Activated naive CD8-positive, alpha-beta T cell treated with anti-CD3 and anti-CD28 coated beads, Interleukin-2, amount 10 ng/mL, durations not matched to agents 7 days and 5 days (primary cell): Measurements from ENCODE around the gene STC2. TPM values are rescaled to one million over a fixed set of nuclear protein-coding genes. Genes with fewer than 3 reads are reported as not detected.

Experiments used
- ATAC-seq: fragments of 150-1000 bp; cut with Tn5 transposase; one replicate; pipeline ENCODE4 v1.10.0; 2021; ENCODE audit warnings: low read depth, moderate library complexity
- POLR2A ChIA-PET: fragments of 350-600 bp; sonication (Branson Sonifier 250); formaldehyde crosslinking; loops from one replicate; lab custom pipeline; 2021; ENCODE audit warnings: antibody characterized with exemption; lab: Charles Lee
- DNase-seq: peaks from one replicate; pipeline ENCODE4 v3.0.0; 2021
- H3K27ac Mint-ChIP-seq: one replicate; pipeline ENCODE4 v1.8.0; 2022; ENCODE audit warnings: mild to moderate bottlenecking, mixed read lengths
- H3K27me3 Mint-ChIP-seq: one replicate; pipeline ENCODE4 v1.8.0; 2022; ENCODE audit warnings: mild to moderate bottlenecking, moderate library complexity, mixed read lengths
- H3K36me3 Mint-ChIP-seq: one replicate; pipeline ENCODE4 v1.8.0; 2021; ENCODE audit warnings: mild to moderate bottlenecking, mixed read lengths
- H3K4me1 Mint-ChIP-seq: one replicate; pipeline ENCODE4 v1.8.0; 2021; ENCODE audit warnings: mixed read lengths
- H3K4me3 Mint-ChIP-seq: one replicate; pipeline ENCODE4 v1.8.0; 2022; ENCODE audit warnings: mild to moderate bottlenecking, moderate library complexity, mixed read lengths
- H3K9me3 Mint-ChIP-seq: one replicate; pipeline ENCODE4 v1.8.0; 2021; ENCODE audit warnings: mixed read lengths
- total RNA-seq, 2 experiments: library from RNA; stranded (reverse); gene quantifications; one replicate each; pipeline ENCODE4 v1.2.3, GENCODE V29; 2021

Gene STC2
- total RNA-seq, 2 experiments from 2014 or later: 10.9 to 14.7 TPM

GRCh38 chr5:173324115-173325001 lies 3.9 kb downstream of the STC2 start:
- no peak for DNase-seq
- no peak for ATAC-seq
- POLR2A ChIA-PET: no interaction called here
- Mint-ChIP-seq H3K4me3 (peak overlapping the region; percentile 77), H3K36me3 (peaks cover 45% of the 10 kb centered on the region), H3K9me3 (no peaks in the 10 kb centered on the region), H3K27ac (peak overlapping the region; percentile 59), H3K27me3 (peaks cover 12% of the 10 kb centered on the region), H3K4me1 (peaks cover 34% of the 10 kb centered on the region)

- peak overlapping the region; percentile 77 for H3K4me3 Mint-ChIP-seq
- ATAC-seq: no peak
- H3K4me1 Mint-ChIP-seq: peaks cover 31% of the 10 kb centered on the region
- H3K9me3 Mint-ChIP-seq: no peaks in the 10 kb centered on the region
- peaks cover 12% of the 10 kb centered on the region for H3K27me3 Mint-ChIP-seq
- no peak for DNase-seq
- POLR2A ChIA-PET: no interaction called here
- peaks cover 48% of the 10 kb centered on the region for H3K36me3 Mint-ChIP-seq
- H3K27ac Mint-ChIP-seq: peak overlapping the region; percentile 59
Measured at GRCh38 chr5:173323799-173324114, 4.5 kb downstream of the STC2 start.

- peaks cover 49% of the 10 kb centered on the region for H3K36me3 Mint-ChIP-seq
- no peak for ATAC-seq
- no peaks in the 10 kb centered on the region for H3K9me3 Mint-ChIP-seq
- no peak overlapping the region for H3K4me3 Mint-ChIP-seq
- H3K27ac Mint-ChIP-seq: no peak overlapping the region
- H3K27me3 Mint-ChIP-seq: peaks cover 11% of the 10 kb centered on the region
- POLR2A ChIA-PET: no interaction called here
- peaks cover 29% of the 10 kb centered on the region for H3K4me1 Mint-ChIP-seq
- no peak for DNase-seq
Measured at GRCh38 chr5:173323106-173323798, 5.0 kb downstream of the STC2 start.

- peaks cover 27% of the 10 kb centered on the region for H3K4me1 Mint-ChIP-seq
- DNase-seq: no peak
- POLR2A ChIA-PET: interaction anchor here (1.4 kb wide), 1 partner anchor 10 kb away, joined by 3 read pairs; no protein-coding TSS in a partner anchor
- H3K9me3 Mint-ChIP-seq: no peaks in the 10 kb centered on the region
- H3K4me3 Mint-ChIP-seq: no peak overlapping the region
- peaks cover 9% of the 10 kb centered on the region for H3K27me3 Mint-ChIP-seq
- peaks cover 60% of the 10 kb centered on the region for H3K36me3 Mint-ChIP-seq
- no peak overlapping the region for H3K27ac Mint-ChIP-seq
- no peak for ATAC-seq
Measured at GRCh38 chr5:173321886-173322285, 6.3 kb downstream of the STC2 start.

- Mint-ChIP-seq H3K4me3 (no peak overlapping the region), H3K36me3 (peaks cover 54% of the 10 kb centered on the region), H3K27me3 (no peaks in the 10 kb centered on the region), H3K27ac (peak overlapping the region; percentile 15), H3K4me1 (peaks cover 20% of the 10 kb centered on the region), H3K9me3 (no peaks in the 10 kb centered on the region)
- ATAC-seq (no peak), DNase-seq (no peak)
- POLR2A ChIA-PET: interaction anchor here (0.7 kb wide), 1 partner anchor 26 kb away, joined by 4 read pairs; no protein-coding TSS in a partner anchor
Measured at GRCh38 chr5:173320259-173320658, 8.0 kb downstream of the STC2 start.

- peaks cover 14% of the 10 kb centered on the region for H3K4me1 Mint-ChIP-seq
- POLR2A ChIA-PET: no interaction called here
- H3K4me3 Mint-ChIP-seq: no peak overlapping the region
- no peaks in the 10 kb centered on the region for H3K9me3 Mint-ChIP-seq
- H3K27me3 Mint-ChIP-seq: no peaks in the 10 kb centered on the region
- peaks cover 50% of the 10 kb centered on the region for H3K36me3 Mint-ChIP-seq
- no peak overlapping the region for H3K27ac Mint-ChIP-seq
- DNase-seq: no peak
- no peak for ATAC-seq
Measured at GRCh38 chr5:173319646-173320045, 8.6 kb downstream of the STC2 start.

- H3K36me3 Mint-ChIP-seq: peaks cover 45% of the 10 kb centered on the region
- ATAC-seq (no peak), DNase-seq (no peak)
- no peaks in the 10 kb centered on the region for H3K27me3 Mint-ChIP-seq
- POLR2A ChIA-PET: interaction anchor here (0.6 kb wide), 2 partner anchors 351 to 366 kb away, joined by 3 to 4 read pairs; no protein-coding TSS in a partner anchor
- H3K9me3 Mint-ChIP-seq: no peaks in the 10 kb centered on the region
- no peak overlapping the region for H3K4me3 Mint-ChIP-seq
- no peak overlapping the region for H3K27ac Mint-ChIP-seq
- H3K4me1 Mint-ChIP-seq: peaks cover 8% of the 10 kb centered on the region
Measured at GRCh38 chr5:173318881-173319620, 9.2 kb downstream of the STC2 start.

- no peak overlapping the region for H3K4me3 Mint-ChIP-seq
- H3K4me1 Mint-ChIP-seq: peaks cover 4% of the 10 kb centered on the region
- DNase-seq (no peak), ATAC-seq (no peak)
- H3K27me3 Mint-ChIP-seq: no peaks in the 10 kb centered on the region
- POLR2A ChIA-PET: interaction anchor here (0.6 kb wide), 2 partner anchors 350 to 367 kb away, joined by 3 to 4 read pairs; no protein-coding TSS in a partner anchor
- H3K36me3 Mint-ChIP-seq: peaks cover 42% of the 10 kb centered on the region
- no peak overlapping the region for H3K27ac Mint-ChIP-seq
- H3K9me3 Mint-ChIP-seq: no peaks in the 10 kb centered on the region
Measured at GRCh38 chr5:173318330-173318729, 9.9 kb downstream of the STC2 start.

- no peak overlapping the region for H3K4me3 Mint-ChIP-seq
- no peaks in the 10 kb centered on the region for H3K9me3 Mint-ChIP-seq
- H3K27me3 Mint-ChIP-seq: no peaks in the 10 kb centered on the region
- no peak for DNase-seq
- POLR2A ChIA-PET: no interaction called here
- H3K27ac Mint-ChIP-seq: no peak overlapping the region
- peaks cover 42% of the 10 kb centered on the region for H3K36me3 Mint-ChIP-seq
- peaks cover 4% of the 10 kb centered on the region for H3K4me1 Mint-ChIP-seq
- no peak for ATAC-seq
Measured at GRCh38 chr5:173317852-173318251, 10.4 kb downstream of the STC2 start.

- no peak for ATAC-seq
- Mint-ChIP-seq H3K36me3 (peaks cover 36% of the 10 kb centered on the region), H3K4me1 (peaks cover 4% of the 10 kb centered on the region), H3K4me3 (no peak overlapping the region), H3K9me3 (no peaks in the 10 kb centered on the region), H3K27ac (no peak overlapping the region), H3K27me3 (no peaks in the 10 kb centered on the region)
- POLR2A ChIA-PET: no interaction called here
- no peak for DNase-seq
Measured at GRCh38 chr5:173317091-173317730, 11.0 kb downstream of the STC2 start.

- Mint-ChIP-seq H3K27me3 (no peaks in the 10 kb centered on the region), H3K9me3 (no peaks in the 10 kb centered on the region), H3K4me1 (peaks cover 4% of the 10 kb centered on the region), H3K27ac (no peak overlapping the region), H3K4me3 (no peak overlapping the region), H3K36me3 (peaks cover 34% of the 10 kb centered on the region)
- POLR2A ChIA-PET: no interaction called here
- DNase-seq: no peak
- no peak for ATAC-seq
Measured at GRCh38 chr5:173316339-173317020, 11.7 kb downstream of the STC2 start.

GRCh38 chr5:173315495-173316338 lies 12.5 kb downstream of the STC2 start:
- peaks cover 4% of the 10 kb centered on the region for H3K4me1 Mint-ChIP-seq
- no peaks in the 10 kb centered on the region for H3K9me3 Mint-ChIP-seq
- no peak overlapping the region for H3K27ac Mint-ChIP-seq
- no peak for DNase-seq
- H3K4me3 Mint-ChIP-seq: no peak overlapping the region
- no peak for ATAC-seq
- H3K36me3 Mint-ChIP-seq: peaks cover 33% of the 10 kb centered on the region
- POLR2A ChIA-PET: no interaction called here
- H3K27me3 Mint-ChIP-seq: peaks cover 2% of the 10 kb centered on the region
